Measurements from ENCODE around the gene TMEM94. TPM values are rescaled to one million over a fixed set of nuclear protein-coding genes. Genes with fewer than 3 reads are reported as not detected.
"Not testable (repeated sequence)": the region's sequence is repeated elsewhere in the genome, so short reads cannot be mapped to it uniquely, and the experiment has no call there.

The TMEM94 gene
- total RNA-seq, 6 experiments from 2014 or later: 24.2 to 47.1 (median 29.6) TPM

GRCh38 chr17:75518201-75518600 is 61.8 kb downstream of the TMEM94 start:
- ATAC-seq: no peak
- TF ChIP-seq, protein P1, sequence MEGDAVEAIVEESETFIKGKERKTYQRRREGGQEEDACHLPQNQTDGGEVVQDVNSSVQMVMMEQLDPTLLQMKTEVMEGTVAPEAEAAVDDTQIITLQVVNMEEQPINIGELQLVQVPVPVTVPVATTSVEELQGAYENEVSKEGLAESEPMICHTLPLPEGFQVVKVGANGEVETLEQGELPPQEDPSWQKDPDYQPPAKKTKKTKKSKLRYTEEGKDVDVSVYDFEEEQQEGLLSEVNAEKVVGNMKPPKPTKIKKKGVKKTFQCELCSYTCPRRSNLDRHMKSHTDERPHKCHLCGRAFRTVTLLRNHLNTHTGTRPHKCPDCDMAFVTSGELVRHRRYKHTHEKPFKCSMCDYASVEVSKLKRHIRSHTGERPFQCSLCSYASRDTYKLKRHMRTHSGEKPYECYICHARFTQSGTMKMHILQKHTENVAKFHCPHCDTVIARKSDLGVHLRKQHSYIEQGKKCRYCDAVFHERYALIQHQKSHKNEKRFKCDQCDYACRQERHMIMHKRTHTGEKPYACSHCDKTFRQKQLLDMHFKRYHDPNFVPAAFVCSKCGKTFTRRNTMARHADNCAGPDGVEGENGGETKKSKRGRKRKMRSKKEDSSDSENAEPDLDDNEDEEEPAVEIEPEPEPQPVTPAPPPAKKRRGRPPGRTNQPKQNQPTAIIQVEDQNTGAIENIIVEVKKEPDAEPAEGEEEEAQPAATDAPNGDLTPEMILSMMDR (IDR thresholded peaks at IDR 0.05): no peak
- TF ChIP-seq POLR2A (IDR thresholded peaks at IDR 0.05): no peak
- Histone ChIP-seq H3K9me3 (no peaks in the 10 kb centered on the region), H3K4me1 (peaks cover 0 to 5% (median 3%) of the 10 kb centered on the region in 4 donors), H3K27ac (no peak overlapping the region), H3K36me3 (peaks cover 0 to 5% (median 0%) of the 10 kb centered on the region in 4 donors), H3K27me3 (no peaks in the 10 kb centered on the region), H3K4me3 (no peak overlapping the region)
- WGBS (ENCODE audit: insufficient coverage, low coverage, low lambda C conversion rate, missing lambda C conversion rate): 57% methylated on average over 3 of the region's 3 CpGs
- DNase-seq: no peak
- intact Hi-C loops (cut with DNase I): loop anchor here in 1 of 2 donors (5.0 kb wide), 1 partner anchor 69 kb away; the partner anchor contains the start of gene MYO15B

DNA sequence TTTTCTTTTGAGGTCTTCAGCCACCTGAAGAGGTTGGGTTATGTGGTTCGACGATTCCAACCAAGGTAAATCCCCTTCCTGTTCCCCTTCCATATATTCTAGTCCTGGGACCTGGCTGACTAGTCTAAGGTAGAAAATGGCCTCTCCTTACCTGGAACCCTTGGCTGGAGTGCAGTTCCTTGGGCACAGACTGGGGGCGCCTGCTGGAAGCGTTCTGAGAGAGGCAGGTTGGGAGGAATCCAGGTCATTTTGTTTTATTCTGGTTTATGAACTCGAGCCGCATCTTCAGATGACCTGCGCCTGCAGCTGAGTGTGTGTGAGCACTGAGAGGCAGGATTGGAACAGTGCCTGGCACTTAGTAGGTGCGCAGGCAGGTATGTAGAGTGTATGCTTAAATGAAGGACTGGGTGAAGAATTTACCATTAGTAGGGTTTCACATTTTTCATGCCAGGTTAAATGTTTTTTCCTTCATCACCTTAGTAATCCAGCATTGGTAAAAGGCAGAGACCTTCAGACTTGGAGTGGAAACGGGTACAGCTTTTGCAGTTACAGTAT is 62.6 kb downstream of the TMEM94 start:
- DNase-seq (no peak), ATAC-seq (no peak)
- Histone ChIP-seq H3K27me3 (no peaks in the 10 kb centered on the region), H3K4me1 (peaks cover 0 to 5% (median 0%) of the 10 kb centered on the region in 4 donors), H3K27ac (no peak overlapping the region), H3K36me3 (peaks cover 0 to 5% (median 0%) of the 10 kb centered on the region in 4 donors), H3K4me3 (no peak overlapping the region), H3K9me3 (no peaks in the 10 kb centered on the region)
- intact Hi-C loops (cut with DNase I): loop anchor here in 1 of 2 donors (5.0 kb wide), 1 partner anchor 68 kb away; the partner anchor contains the start of gene MYO15B
- TF ChIP-seq POLR2A (IDR thresholded peaks at IDR 0.05): no peak
- TF ChIP-seq, protein P1 (IDR thresholded peaks at IDR 0.05): no peak
- WGBS (ENCODE audit: insufficient coverage, low coverage, low lambda C conversion rate, missing lambda C conversion rate): 90% methylated on average over 7 of the region's 9 CpGs

DNA sequence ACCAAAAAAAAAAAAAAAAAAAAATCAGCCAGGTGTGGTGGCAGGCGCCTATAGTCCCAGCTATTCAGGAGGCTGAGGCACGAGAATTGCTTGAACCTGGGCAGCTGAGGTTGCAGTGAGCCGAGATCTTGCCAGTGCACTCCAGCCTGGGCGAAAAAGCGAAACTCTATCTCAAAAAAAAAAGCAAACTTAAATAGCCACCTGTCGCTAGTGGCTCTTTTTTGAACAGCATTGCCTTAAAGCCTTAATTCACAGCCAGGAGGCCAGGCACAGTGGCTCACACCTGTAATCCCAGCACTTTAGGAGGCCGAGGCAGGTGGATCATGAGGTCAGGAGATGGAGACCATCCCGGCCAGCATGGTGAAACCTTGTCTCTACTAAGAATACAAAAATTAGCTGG is 64.0 kb downstream of the TMEM94 start:
- DNase-seq; H3K27me3 ChIP-seq; intact Hi-C loops (cut with DNase I); H3K9me3 ChIP-seq; H3K4me3 ChIP-seq; H3K27ac ChIP-seq; H3K36me3 ChIP-seq; ATAC-seq; H3K4me1 ChIP-seq: not testable (repeated sequence)
- 91% methylated on average over 7 of the region's 8 CpGs for WGBS (ENCODE audit: insufficient coverage, low coverage, low lambda C conversion rate, missing lambda C conversion rate)

DNA sequence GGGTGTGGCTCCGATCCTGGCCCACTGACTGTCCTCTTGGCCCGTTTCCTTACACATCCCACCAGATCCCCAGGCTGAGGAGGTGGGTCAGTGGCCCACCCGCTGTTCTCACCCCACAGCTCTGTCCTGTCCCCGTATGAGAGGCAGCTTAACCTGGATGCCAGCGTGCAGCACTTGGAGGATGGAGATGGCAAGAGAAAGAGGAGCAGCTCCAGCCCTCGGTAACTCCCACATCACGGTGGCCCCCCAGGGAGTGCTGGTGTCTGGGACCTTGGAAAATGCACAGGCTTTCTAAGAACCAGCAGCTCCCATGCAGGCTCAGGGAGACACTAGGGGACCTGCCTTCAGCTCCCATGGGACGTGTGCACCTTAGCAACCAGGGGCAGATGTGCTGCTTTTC is 64.9 kb downstream of the TMEM94 start:
- H3K27ac ChIP-seq: no peak overlapping the region
- no peaks in the 10 kb centered on the region for H3K9me3 ChIP-seq
- no peak for DNase-seq
- H3K4me3 ChIP-seq: no peak overlapping the region
- no peak for TF ChIP-seq POLR2A (IDR thresholded peaks at IDR 0.05)
- TF ChIP-seq, protein P1 (IDR thresholded peaks at IDR 0.05): no peak
- no peak for ATAC-seq
- no peaks in the 10 kb centered on the region for H3K27me3 ChIP-seq
- WGBS (ENCODE audit: insufficient coverage, low coverage, low lambda C conversion rate, missing lambda C conversion rate): 84% methylated on average over 4 of the region's 8 CpGs
- H3K36me3 ChIP-seq: peaks cover 0 to 5% (median 0%) of the 10 kb centered on the region in 4 donors
- intact Hi-C loops (cut with DNase I): no loop called here
- H3K4me1 ChIP-seq: peaks cover 0 to 6% (median 3%) of the 10 kb centered on the region in 4 donors

GRCh38 chr17:75521951-75522727 is 65.7 kb downstream of the TMEM94 start:
- intact Hi-C loops (cut with DNase I): no loop called here
- WGBS (ENCODE audit: insufficient coverage, low coverage, low lambda C conversion rate, missing lambda C conversion rate): 87% methylated on average over 4 of the region's 33 CpGs
- peak in 1 of 3 donors; percentile 46 for DNase-seq

More at GRCh38 chr17:75521951-75522727, 65.7 kb downstream of the TMEM94 start:
- TF ChIP-seq POLR2A (IDR thresholded peaks at IDR 0.05): no peak
- TF ChIP-seq, protein P1 (IDR thresholded peaks at IDR 0.05): no peak
- H3K36me3 ChIP-seq: peaks cover 0 to 5% (median 0%) of the 10 kb centered on the region in 4 donors
- no peaks in the 10 kb centered on the region for H3K9me3 ChIP-seq
- H3K27me3 ChIP-seq: no peaks in the 10 kb centered on the region
- no peak overlapping the region for H3K4me3 ChIP-seq
- H3K4me1 ChIP-seq: peaks cover 0 to 15% (median 3%) of the 10 kb centered on the region in 4 donors
- no peak overlapping the region for H3K27ac ChIP-seq
- ATAC-seq: no peak
